GM19395 (cell line): ENCODE data around the gene SLC25A30.
"Not testable (repeated sequence)": the region's sequence is repeated elsewhere in the genome, so short reads cannot be mapped to it uniquely, and the experiment has no call there.

Experiments
- ATAC-seq: cut with Tn5 transposase; IDR thresholded peaks from one replicate; pipeline ENCODE4 v1.9.1; 2021; ENCODE audit warnings: mild to moderate bottlenecking, moderate library complexity; ENCODE audit not compliant: unreplicated experiment

The SLC25A30 gene

GRCh38 chr13:45392811-45393210 is 25.4 kb downstream of the SLC25A30 start:
- no peak for ATAC-seq

GRCh38 chr13:45391926-45392325 is 26.2 kb downstream of the SLC25A30 start:
- ATAC-seq = no peak

- not testable (repeated sequence) for ATAC-seq
Measured at GRCh38 chr13:45391128-45391527, 27.0 kb downstream of the SLC25A30 start.

- ATAC-seq = not testable (repeated sequence)
Measured at GRCh38 chr13:45390348-45390747, 27.8 kb downstream of the SLC25A30 start.

- ATAC-seq = no peak
Measured at GRCh38 chr13:45388664-45389063, 29.5 kb downstream of the SLC25A30 start.

- ATAC-seq = not testable (repeated sequence)
Measured at GRCh38 chr13:45386892-45387575, 31.1 kb downstream of the SLC25A30 start.

GRCh38 chr13:45385907-45386553 is 32.1 kb downstream of the SLC25A30 start:
- ATAC-seq = no peak

GRCh38 chr13:45385320-45385719 is 32.9 kb downstream of the SLC25A30 start:
- ATAC-seq = no peak

GRCh38 chr13:45384474-45385174 is 33.5 kb downstream of the SLC25A30 start:
- ATAC-seq = no peak

GRCh38 chr13:45382739-45383138 is 35.4 kb downstream of the SLC25A30 start:
- ATAC-seq = not testable (repeated sequence)

GRCh38 chr13:45381196-45381595 is 37.0 kb downstream of the SLC25A30 start:
- ATAC-seq = no peak

GRCh38 chr13:45380708-45381107 is 37.5 kb downstream of the SLC25A30 start:
- not testable (repeated sequence) for ATAC-seq

- ATAC-seq = not testable (repeated sequence)
Measured at GRCh38 chr13:45379516-45379915, 38.7 kb downstream of the SLC25A30 start.

- not testable (repeated sequence) for ATAC-seq
Measured at GRCh38 chr13:45378786-45379185, 39.4 kb downstream of the SLC25A30 start.

GRCh38 chr13:45377314-45377713 is 40.9 kb downstream of the SLC25A30 start:
- not testable (repeated sequence) for ATAC-seq

- not testable (repeated sequence) for ATAC-seq
Measured at GRCh38 chr13:45376651-45377050, 41.5 kb downstream of the SLC25A30 start.

GRCh38 chr13:45374917-45375316 is 43.3 kb downstream of the SLC25A30 start:
- no peak for ATAC-seq

GRCh38 chr13:45373162-45373547 is 45.0 kb downstream of the SLC25A30 start:
- ATAC-seq = no peak

- no peak for ATAC-seq
Measured at GRCh38 chr13:45372189-45373161, 45.7 kb downstream of the SLC25A30 start.

GRCh38 chr13:45370922-45371406 is 47.2 kb downstream of the SLC25A30 start:
- no peak for ATAC-seq
